Lung (tissue), 12 donors: ENCODE measurements around the gene QRFP. TPM values are rescaled to one million over a fixed set of nuclear protein-coding genes. Genes with fewer than 3 reads are reported as not detected.
A peak's percentile ranks its signal among the peaks of the same experiment; 100 is the strongest.

Experiments
- ATAC-seq: fragments of 200-7000 bp; cut with Tn5 transposase; one replicate; pipeline ENCODE4 v1.9.1; 2020; ENCODE audit warnings: moderate number of reproducible peaks; ENCODE audit not compliant: insufficient read depth, low FRiP score
- DNase-seq, 3 donors: peaks; one replicate each; pipeline ENCODE4 v3.0.0-alpha.2; 2013 to 2017
- H3K27ac ChIP-seq, 2 donors: one replicate each; pipeline ENCODE4 v1.5.1; 2013; ENCODE audit warnings: mild to moderate bottlenecking in 2 of 2, moderate library complexity in 2 of 2, control low read depth in 1 of 2, inconsistent platforms in 1 of 2, low read depth in 1 of 2, low read length in 1 of 2
- H3K27me3 ChIP-seq, 3 donors: one replicate each; pipeline ENCODE4 v1.5.1; 2013; ENCODE audit warnings: low read length in 2 of 3; ENCODE audit not compliant: control insufficient read depth in 3 of 3, insufficient read depth in 3 of 3
- H3K36me3 ChIP-seq, 4 donors: one replicate each; pipeline ENCODE4 v1.5.1; 2013; ENCODE audit warnings: low read length in 4 of 4, mild to moderate bottlenecking in 1 of 4, moderate library complexity in 1 of 4; ENCODE audit not compliant: control insufficient read depth in 4 of 4, insufficient read depth in 4 of 4
- H3K4me1 ChIP-seq, 5 donors: one replicate each; pipeline ENCODE4 v1.5.1; 2013; ENCODE audit warnings: low read length in 5 of 5, mild to moderate bottlenecking in 2 of 5, moderate library complexity in 1 of 5; ENCODE audit not compliant: control insufficient read depth in 5 of 5, insufficient read depth in 5 of 5
- H3K4me3 ChIP-seq: one replicate; pipeline ENCODE4 v1.5.1; 2013; ENCODE audit warnings: mild to moderate bottlenecking, control low read depth, moderate library complexity
- H3K9ac ChIP-seq, 2 donors: one replicate each; pipeline ENCODE4 v1.5.1; 2013; ENCODE audit warnings: low read length in 2 of 2, control low read depth in 1 of 2; ENCODE audit not compliant: insufficient read depth in 1 of 2
- H3K9me3 ChIP-seq, 4 donors: one replicate each; pipeline ENCODE4 v1.5.1; 2013; ENCODE audit warnings: low read length in 3 of 4, mild to moderate bottlenecking in 1 of 4, moderate library complexity in 1 of 4; ENCODE audit not compliant: control insufficient read depth in 4 of 4, insufficient read depth in 3 of 4
- CTCF ChIP-seq: IDR thresholded peaks from 2 replicates; pipeline ENCODE4 v1.5.1; 2012; ENCODE audit warnings: mild to moderate bottlenecking; ENCODE audit errors: control extremely low read depth, extremely low read depth
- WGBS, 2 donors: extraction: QIAGEN DNeasy Blood & Tissue Kit; methylation state at CpG; one replicate each; pipeline ENCODE4 v1.1.7; 2013; 5-methylcytosine and 5-hydroxymethylcytosine counted together
- polyA plus RNA-seq, 2 donors: library from polyadenylated mRNA; stranded (reverse); fragments of 200-250 nt; gene quantifications; one replicate each; pipeline ENCODE4 v1.2.1, GENCODE V29; 2013
- total RNA-seq, 2 donors: library from RNA; depleted of rRNA in 1 of 2; stranded (reverse); fragments of >200 nt in 1 of 2; gene quantifications; one replicate each; pipeline ENCODE4 v1.2.1, GENCODE V29; 2014 to 2021
- donor health status: control.
- donor health status: control.
- donor health status: Bipolar disorder and iron deficiency.
- donor health status: healthy.
- donor health status: DM: yes; HTN: yes; CAD: no.

Gene QRFP
- total and polyA plus RNA-seq, 4 donors = 0.13 to 0.16 TPM; not detected in 2

- Histone ChIP-seq H3K36me3 (no peaks in the 10 kb centered on the region), H3K9ac (no peak overlapping the region), H3K4me3 (no peak overlapping the region), H3K4me1 (peaks cover 0 to 9% (median 7%) of the 10 kb centered on the region in 5 donors), H3K27me3 (peaks cover 15 to 55% (median 17%) of the 10 kb centered on the region in 3 donors), H3K9me3 (no peaks in the 10 kb centered on the region), H3K27ac (no peak overlapping the region)
- TF ChIP-seq CTCF = peak; percentile 49
- DNase-seq (peak; percentile 53 to 69 (median 55)), ATAC-seq (peak; percentile 81)
- 6 to 7% methylated on average over 35 to 36 of the region's 36 CpGs for WGBS, 2 donors
Observed at GRCh38 chr9:130940693-130941576, 44.3 kb upstream of the QRFP start.

DNA sequence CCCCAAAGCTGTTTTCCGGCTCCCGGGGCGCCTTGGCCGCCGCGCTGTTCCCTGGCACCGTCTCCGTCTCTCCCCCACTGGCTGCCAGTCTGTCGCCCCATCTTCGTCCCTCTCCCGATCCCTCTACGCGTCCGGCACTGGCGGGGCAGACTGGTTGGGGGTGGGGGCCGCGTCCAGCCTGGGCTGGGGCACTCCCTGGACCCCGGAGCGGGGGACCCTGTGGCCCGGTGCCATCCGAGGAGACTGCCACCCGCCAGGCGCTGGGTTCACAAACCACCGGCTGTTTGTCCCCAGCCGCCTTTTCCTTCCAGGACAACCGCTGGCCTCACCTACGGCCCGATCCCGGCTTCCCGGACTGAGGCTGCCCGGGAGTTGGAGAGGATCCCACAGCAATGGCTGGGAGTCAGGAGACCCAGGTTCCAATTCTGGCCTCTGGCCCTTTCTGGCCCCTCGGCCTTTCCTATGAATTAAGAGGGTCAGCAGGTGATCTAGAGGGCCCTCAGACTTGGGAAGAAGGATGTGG lies 43.5 kb upstream of the QRFP start:
- H3K9ac ChIP-seq = no peak overlapping the region
- H3K4me1 ChIP-seq = peaks cover 0 to 17% (median 7%) of the 10 kb centered on the region in 5 donors
- DNase-seq = no peak
- H3K27ac ChIP-seq = no peak overlapping the region
- no peaks in the 10 kb centered on the region for H3K9me3 ChIP-seq
- no peaks in the 10 kb centered on the region for H3K36me3 ChIP-seq
- peaks cover 15 to 55% (median 17%) of the 10 kb centered on the region in 3 donors for H3K27me3 ChIP-seq
- no peak for TF ChIP-seq CTCF
- ATAC-seq = no peak
- H3K4me3 ChIP-seq = no peak overlapping the region
- WGBS, 2 donors = 3% methylated on average over 30 to 32 of the region's 32 CpGs

- WGBS, 2 donors = 1% methylated on average over 42 to 75 of the region's 75 CpGs
- peaks cover 15 to 55% (median 17%) of the 10 kb centered on the region in 3 donors for H3K27me3 ChIP-seq
- no peak for ATAC-seq
- no peak for TF ChIP-seq CTCF
- DNase-seq = peak in 2 of 3 donors; percentile 27 to 32
- peaks cover 0 to 23% (median 7%) of the 10 kb centered on the region in 5 donors for H3K4me1 ChIP-seq
- H3K4me3 ChIP-seq = no peak overlapping the region
- no peak overlapping the region for H3K27ac ChIP-seq
- H3K9me3 ChIP-seq = no peaks in the 10 kb centered on the region
- H3K36me3 ChIP-seq = no peaks in the 10 kb centered on the region
- no peak overlapping the region for H3K9ac ChIP-seq
Observed at GRCh38 chr9:130939405-130940026, 42.9 kb upstream of the QRFP start.
